ENCODE measurements around the gene KRT86.

DNA sequence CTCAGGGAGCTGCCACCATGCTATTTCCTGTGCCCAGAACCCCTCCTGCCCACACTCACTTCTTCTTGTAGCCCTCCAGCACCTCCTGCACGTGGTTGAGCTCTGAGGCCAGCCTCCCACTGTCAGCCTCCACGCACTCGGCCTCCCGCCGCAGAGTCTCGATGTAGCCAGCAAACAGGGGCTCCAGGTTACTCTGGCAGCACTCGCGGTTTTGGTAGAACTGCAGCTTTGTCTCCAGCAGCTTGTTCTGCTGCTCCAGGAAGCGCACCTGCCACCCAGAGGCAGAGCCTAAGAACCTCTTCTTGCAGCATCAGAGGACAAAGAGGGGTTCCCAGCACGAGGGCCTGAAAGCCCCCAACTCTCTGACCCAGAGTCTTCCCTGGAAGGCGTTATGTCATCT, 44.7 kb downstream of the KRT86 start:
- no peak for TF ChIP-seq CBX8 (IDR thresholded peaks at IDR 0.05)
- TF ChIP-seq CTCF (IDR thresholded peaks at IDR 0.05), result peak; percentile 29
- TF ChIP-seq POLR2A (IDR thresholded peaks at IDR 0.05; ENCODE audit: low read length), result no peak
- no peak for TF ChIP-seq ELK1 (IDR thresholded peaks at IDR 0.05; ENCODE audit: low read depth, low read length)
- TF ChIP-seq RFX5 (IDR thresholded peaks at IDR 0.05), result no peak
